Natural killer cell treated with Interleukin-12 subunit alpha and Interleukin-12 subunit beta and Interleukin-15 and Interleukin-18, amount 100 ng/mL, for 72 hours (primary cell): Measurements from ENCODE around the gene ITPRID1. TPM values are rescaled to one million over a fixed set of nuclear protein-coding genes. Genes with fewer than 3 reads are reported as not detected.

Experiments
- ATAC-seq, 2 donors: fragments of 150-1000 bp; cut with Tn5 transposase in 1 of 2; sonication (Bioruptor Pico), chemical (Tn5 transposase) in 1 of 2; 2 replicates each; pipeline ENCODE4 v1.10.0; 2021
- DNase-seq: peaks from one replicate; pipeline ENCODE4 v3.0.0; 2022; ENCODE audit warnings: low spot score
- H3K27ac Mint-ChIP-seq, 2 donors: 1 replicate in 1 of 2; 2 replicates in 1 of 2; pipeline ENCODE4 v1.8.0; 2022; ENCODE audit warnings: mixed read lengths in 2 of 2, mild to moderate bottlenecking in 1 of 2, moderate library complexity in 1 of 2
- H3K27me3 Mint-ChIP-seq, 2 donors: 1 replicate in 1 of 2; 2 replicates in 1 of 2; pipeline ENCODE4 v1.8.0; 2022; ENCODE audit warnings: mixed read lengths in 2 of 2
- H3K36me3 Mint-ChIP-seq: one replicate; pipeline ENCODE4 v1.8.0; 2022; ENCODE audit warnings: mixed read lengths
- H3K4me1 Mint-ChIP-seq, 2 donors: 1 replicate in 1 of 2; 2 replicates in 1 of 2; pipeline ENCODE4 v1.8.0; 2022; ENCODE audit warnings: low read depth in 2 of 2, mixed read lengths in 2 of 2, mild to moderate bottlenecking in 1 of 2
- H3K4me3 Mint-ChIP-seq: one replicate; pipeline ENCODE4 v1.8.0; 2022; ENCODE audit warnings: mixed read lengths
- H3K9me3 Mint-ChIP-seq: 2 replicates; pipeline ENCODE4 v1.8.0; 2022; ENCODE audit warnings: mixed read lengths
- total RNA-seq, 2 donors: library from RNA; stranded (reverse); gene quantifications; one replicate each; pipeline ENCODE4 v1.2.3, GENCODE V29; 2022

ITPRID1 gene
- total RNA-seq, 2 donors from 2014 or later: not detected

- DNase-seq (no peak), ATAC-seq (no peak)
- Mint-ChIP-seq H3K4me1 (no peaks in the 10 kb centered on the region), H3K36me3 (no peaks in the 10 kb centered on the region), H3K27ac (no peak overlapping the region), H3K9me3 (peaks cover 4% of the 10 kb centered on the region), H3K27me3 (no peaks in the 10 kb centered on the region), H3K4me3 (no peak overlapping the region)
Measured at GRCh38 chr7:31613604-31614003, 99.7 kb downstream of the ITPRID1 start.

GRCh38 chr7:31633467-31633866 lies 119.6 kb downstream of the ITPRID1 start:
- H3K9me3 Mint-ChIP-seq: no peaks in the 10 kb centered on the region
- DNase-seq (no peak), ATAC-seq (no peak)
- no peaks in the 10 kb centered on the region for H3K27me3 Mint-ChIP-seq
- no peak overlapping the region for H3K4me3 Mint-ChIP-seq
- H3K36me3 Mint-ChIP-seq: no peaks in the 10 kb centered on the region
- no peaks in the 10 kb centered on the region for H3K4me1 Mint-ChIP-seq
- no peak overlapping the region for H3K27ac Mint-ChIP-seq

GRCh38 chr7:31633894-31634494 lies 120.1 kb downstream of the ITPRID1 start:
- H3K4me3 Mint-ChIP-seq: no peak overlapping the region

GRCh38 chr7:31640381-31640780 lies 126.5 kb downstream of the ITPRID1 start:
- Mint-ChIP-seq H3K4me3 (no peak overlapping the region), H3K27me3 (no peaks in the 10 kb centered on the region), H3K9me3 (no peaks in the 10 kb centered on the region), H3K4me1 (no peaks in the 10 kb centered on the region), H3K27ac (no peak overlapping the region), H3K36me3 (no peaks in the 10 kb centered on the region)
- DNase-seq: no peak
- no peak for ATAC-seq

More at GRCh38 chr7:31633894-31634494, 120.1 kb downstream of the ITPRID1 start:
- no peaks in the 10 kb centered on the region for H3K36me3 Mint-ChIP-seq
- no peak for DNase-seq
- no peaks in the 10 kb centered on the region for H3K9me3 Mint-ChIP-seq
- no peak overlapping the region for H3K27ac Mint-ChIP-seq
- H3K27me3 Mint-ChIP-seq: no peaks in the 10 kb centered on the region
- no peak for ATAC-seq
- H3K4me1 Mint-ChIP-seq: no peaks in the 10 kb centered on the region

- no peaks in the 10 kb centered on the region for H3K9me3 Mint-ChIP-seq
- no peak for DNase-seq
- no peaks in the 10 kb centered on the region for H3K36me3 Mint-ChIP-seq
- no peaks in the 10 kb centered on the region for H3K27me3 Mint-ChIP-seq
- no peak overlapping the region for H3K27ac Mint-ChIP-seq
- no peaks in the 10 kb centered on the region for H3K4me1 Mint-ChIP-seq
- no peak overlapping the region for H3K4me3 Mint-ChIP-seq
- ATAC-seq: no peak
Measured at GRCh38 chr7:31642681-31643115, 128.8 kb downstream of the ITPRID1 start.

GRCh38 chr7:31646942-31647341 lies 133.1 kb downstream of the ITPRID1 start:
- Mint-ChIP-seq H3K4me3 (no peak overlapping the region), H3K36me3 (no peaks in the 10 kb centered on the region), H3K4me1 (no peaks in the 10 kb centered on the region), H3K9me3 (peaks cover 3% of the 10 kb centered on the region), H3K27me3 (no peaks in the 10 kb centered on the region), H3K27ac (no peak overlapping the region)
- ATAC-seq (no peak), DNase-seq (no peak)

- Mint-ChIP-seq H3K27ac (no peak overlapping the region), H3K9me3 (peaks cover 3% of the 10 kb centered on the region), H3K4me1 (no peaks in the 10 kb centered on the region), H3K36me3 (no peaks in the 10 kb centered on the region), H3K4me3 (no peak overlapping the region), H3K27me3 (no peaks in the 10 kb centered on the region)
- no peak for DNase-seq
- ATAC-seq: no peak
Measured at GRCh38 chr7:31647511-31647910, 133.6 kb downstream of the ITPRID1 start.

GRCh38 chr7:31648288-31648687 lies 134.4 kb downstream of the ITPRID1 start:
- Mint-ChIP-seq H3K27me3 (no peaks in the 10 kb centered on the region), H3K27ac (no peak overlapping the region), H3K9me3 (peaks cover 3% of the 10 kb centered on the region), H3K4me3 (no peak overlapping the region), H3K36me3 (no peaks in the 10 kb centered on the region), H3K4me1 (no peaks in the 10 kb centered on the region)
- DNase-seq (no peak), ATAC-seq (no peak)

GRCh38 chr7:31648880-31649279 lies 135.0 kb downstream of the ITPRID1 start:
- H3K27ac Mint-ChIP-seq: no peak overlapping the region
- H3K4me1 Mint-ChIP-seq: no peaks in the 10 kb centered on the region
- no peaks in the 10 kb centered on the region for H3K27me3 Mint-ChIP-seq
- ATAC-seq: no peak
- H3K9me3 Mint-ChIP-seq: peaks cover 5% of the 10 kb centered on the region
- no peak overlapping the region for H3K4me3 Mint-ChIP-seq
- no peak for DNase-seq
- H3K36me3 Mint-ChIP-seq: no peaks in the 10 kb centered on the region

- Mint-ChIP-seq H3K27ac (no peak overlapping the region), H3K4me3 (no peak overlapping the region), H3K27me3 (no peaks in the 10 kb centered on the region), H3K9me3 (peaks cover 7% of the 10 kb centered on the region), H3K36me3 (no peaks in the 10 kb centered on the region), H3K4me1 (no peaks in the 10 kb centered on the region)
- no peak for ATAC-seq
- no peak for DNase-seq
Measured at GRCh38 chr7:31651234-31652062, 137.6 kb downstream of the ITPRID1 start.

- H3K4me3 Mint-ChIP-seq: no peak overlapping the region
Measured at GRCh38 chr7:31652063-31652326, 138.1 kb downstream of the ITPRID1 start.

GRCh38 chr7:31663072-31663471 lies 149.2 kb downstream of the ITPRID1 start:
- DNase-seq (no peak), ATAC-seq (no peak)
- peaks cover 11% of the 10 kb centered on the region for H3K9me3 Mint-ChIP-seq
- H3K36me3 Mint-ChIP-seq: no peaks in the 10 kb centered on the region
- no peak overlapping the region for H3K27ac Mint-ChIP-seq
- H3K4me1 Mint-ChIP-seq: no peaks in the 10 kb centered on the region
- H3K27me3 Mint-ChIP-seq: no peaks in the 10 kb centered on the region
- H3K4me3 Mint-ChIP-seq: no peak overlapping the region

More at GRCh38 chr7:31652063-31652326, 138.1 kb downstream of the ITPRID1 start:
- H3K36me3 Mint-ChIP-seq: no peaks in the 10 kb centered on the region
- H3K27ac Mint-ChIP-seq: no peak overlapping the region
- ATAC-seq: no peak
- H3K9me3 Mint-ChIP-seq: peaks cover 7% of the 10 kb centered on the region
- no peaks in the 10 kb centered on the region for H3K27me3 Mint-ChIP-seq
- DNase-seq: no peak
- no peaks in the 10 kb centered on the region for H3K4me1 Mint-ChIP-seq

GRCh38 chr7:31664890-31665289 lies 151.0 kb downstream of the ITPRID1 start:
- H3K36me3 Mint-ChIP-seq: no peaks in the 10 kb centered on the region
- H3K4me1 Mint-ChIP-seq: no peaks in the 10 kb centered on the region
- DNase-seq (no peak), ATAC-seq (no peak)
- no peak overlapping the region for H3K27ac Mint-ChIP-seq
- no peaks in the 10 kb centered on the region for H3K27me3 Mint-ChIP-seq
- peaks cover 11% of the 10 kb centered on the region for H3K9me3 Mint-ChIP-seq
- no peak overlapping the region for H3K4me3 Mint-ChIP-seq

- Mint-ChIP-seq H3K4me1 (no peaks in the 10 kb centered on the region), H3K4me3 (no peak overlapping the region), H3K36me3 (no peaks in the 10 kb centered on the region), H3K27ac (no peak overlapping the region), H3K27me3 (no peaks in the 10 kb centered on the region), H3K9me3 (peaks cover 11% of the 10 kb centered on the region)
- ATAC-seq (no peak), DNase-seq (no peak)
Measured at GRCh38 chr7:31665546-31665945, 151.7 kb downstream of the ITPRID1 start.
